ENCODE measurements around the gene RTL3. TPM values are rescaled to one million over a fixed set of nuclear protein-coding genes. Genes with fewer than 3 reads are reported as not detected.

Gene RTL3
- total RNA-seq, 1 experiment from 2014 or later: not detected

GRCh38 chrX:78619834-78620233, 39.3 kb downstream of the RTL3 start:
- no peaks in the 10 kb centered on the region for H3K79me2 ChIP-seq (ENCODE audit: low read depth)
- H3F3A ChIP-seq (ENCODE audit: insufficient read depth, low read depth): no peaks in the 10 kb centered on the region
- no peaks in the 10 kb centered on the region for H3K4me1 ChIP-seq (replicated peaks; ENCODE audit: insufficient read depth)
- no TSS peak for BruUV-seq (replicated peaks)
- no peak for DNase-seq
- no peak overlapping the region for H2AFZ ChIP-seq
- no peaks in the 10 kb centered on the region for H3K36me3 ChIP-seq (ENCODE audit: low read depth)
- ChIA-PET POLR2A (ENCODE audit: unreplicated experiment) (no interaction called here), CTCF (no interaction called here)
- H3K9me2 ChIP-seq (ENCODE audit: insufficient read depth): no peaks in the 10 kb centered on the region
- H3K4me2 ChIP-seq: no peak overlapping the region
- no peak for TF ChIP-seq CTCF (conservative IDR thresholded peaks at IDR 0.05)
- TF ChIP-seq EZH2 (IDR thresholded peaks at IDR 0.05; ENCODE audit: low read depth): no peak
- H3K27ac ChIP-seq: no peak overlapping the region
- intact Hi-C loops (cut with micrococcal nuclease; ENCODE audit: unreplicated experiment): no loop called here
- H3K4me3 ChIP-seq: no peak overlapping the region
- no peaks in the 10 kb centered on the region for H3K9me3 ChIP-seq (ENCODE audit: insufficient read depth, low read depth)
- H4K20me1 ChIP-seq (ENCODE audit: insufficient read depth): no peaks in the 10 kb centered on the region
- H3K27me3 ChIP-seq (ENCODE audit: insufficient read depth, low read depth): no peaks in the 10 kb centered on the region

GRCh38 chrX:78618987-78619386, 40.1 kb downstream of the RTL3 start:
- TF ChIP-seq EZH2 (IDR thresholded peaks at IDR 0.05; ENCODE audit: low read depth): no peak
- no peak for TF ChIP-seq CTCF (conservative IDR thresholded peaks at IDR 0.05)
- BruUV-seq (replicated peaks): no TSS peak
- intact Hi-C loops (cut with micrococcal nuclease; ENCODE audit: unreplicated experiment): no loop called here

GRCh38 chrX:78614264-78614663, 44.9 kb downstream of the RTL3 start:
- TF ChIP-seq CTCF (conservative IDR thresholded peaks at IDR 0.05) (no peak), EZH2 (IDR thresholded peaks at IDR 0.05; ENCODE audit: low read depth) (no peak)
- Histone ChIP-seq H3K9me3 (ENCODE audit: insufficient read depth, low read depth) (no peaks in the 10 kb centered on the region), H4K20me1 (ENCODE audit: insufficient read depth) (no peaks in the 10 kb centered on the region), H3K4me1 (replicated peaks; ENCODE audit: insufficient read depth) (no peaks in the 10 kb centered on the region), H3K9me2 (ENCODE audit: insufficient read depth) (no peaks in the 10 kb centered on the region), H3K79me2 (ENCODE audit: low read depth) (no peaks in the 10 kb centered on the region), H3K4me2 (no peak overlapping the region), H3K27ac (no peak overlapping the region), H2AFZ (no peak overlapping the region), H3K36me3 (ENCODE audit: low read depth) (no peaks in the 10 kb centered on the region), H3K4me3 (no peak overlapping the region), H3K27me3 (ENCODE audit: insufficient read depth, low read depth) (no peaks in the 10 kb centered on the region), H3F3A (ENCODE audit: insufficient read depth, low read depth) (no peaks in the 10 kb centered on the region)
- CTCF ChIA-PET: no interaction called here
- no peak for DNase-seq
- intact Hi-C loops (cut with micrococcal nuclease; ENCODE audit: unreplicated experiment): no loop called here
- POLR2A ChIA-PET (ENCODE audit: unreplicated experiment): no interaction called here
- BruUV-seq (replicated peaks): no TSS peak

More at GRCh38 chrX:78618987-78619386, 40.1 kb downstream of the RTL3 start:
- Histone ChIP-seq H3K9me2 (ENCODE audit: insufficient read depth) (no peaks in the 10 kb centered on the region), H3K9me3 (ENCODE audit: insufficient read depth, low read depth) (no peaks in the 10 kb centered on the region), H3K4me1 (replicated peaks; ENCODE audit: insufficient read depth) (no peaks in the 10 kb centered on the region), H3K27me3 (ENCODE audit: insufficient read depth, low read depth) (no peaks in the 10 kb centered on the region), H3K4me3 (no peak overlapping the region), H3K4me2 (no peak overlapping the region), H3F3A (ENCODE audit: insufficient read depth, low read depth) (no peaks in the 10 kb centered on the region), H2AFZ (no peak overlapping the region), H3K27ac (no peak overlapping the region), H3K79me2 (ENCODE audit: low read depth) (no peaks in the 10 kb centered on the region), H3K36me3 (ENCODE audit: low read depth) (no peaks in the 10 kb centered on the region), H4K20me1 (ENCODE audit: insufficient read depth) (no peaks in the 10 kb centered on the region)
- no peak for DNase-seq
- ChIA-PET CTCF (no interaction called here), POLR2A (ENCODE audit: unreplicated experiment) (no interaction called here)

Other genes with a start within 250 kb of the RTL3 start
- not detected in 2 replicates for gene LPAR4, start 88.4 kb upstream of the RTL3 start, total RNA-seq (2021)